Measurements from ENCODE around the gene BACE1-AS.
"Not testable (repeated sequence)": the region's sequence is repeated elsewhere in the genome, so short reads cannot be mapped to it uniquely, and the experiment has no call there.

Gene BACE1-AS

DNA sequence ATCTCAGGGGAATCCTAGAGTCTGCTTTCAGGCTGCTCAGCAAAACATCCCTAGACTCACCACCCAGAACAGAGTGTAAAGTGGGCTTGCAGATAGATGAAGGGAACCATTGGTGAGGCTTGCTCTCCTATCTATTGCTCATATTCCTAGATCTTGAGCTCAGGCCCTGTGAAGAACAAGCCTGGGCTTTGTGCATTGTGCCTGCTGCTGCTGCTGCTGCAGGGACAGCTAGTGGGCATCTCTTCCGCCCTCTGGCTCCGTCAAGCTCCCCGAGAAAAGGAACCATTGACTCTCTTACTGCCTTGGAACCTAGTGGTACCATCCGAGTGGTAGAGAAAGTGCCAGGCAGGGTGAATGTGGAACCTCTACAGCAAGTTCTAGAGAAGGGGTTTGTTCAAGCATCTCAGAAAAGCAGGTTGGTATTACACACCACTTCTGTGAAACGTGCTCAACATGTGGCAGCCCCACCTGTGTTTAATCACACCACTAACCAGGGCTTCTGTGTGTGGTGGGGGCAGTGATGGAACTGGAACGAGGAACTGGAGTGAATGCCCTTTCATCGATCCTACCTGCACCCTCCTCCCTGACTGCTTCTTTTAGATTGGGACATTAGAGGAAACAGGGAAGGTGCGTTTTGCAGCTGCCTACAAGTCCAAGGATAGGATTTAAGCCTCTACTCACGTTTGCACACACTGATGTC lies 4.4 kb downstream of the BACE1-AS start:
- no peak for DNase-seq

DNA sequence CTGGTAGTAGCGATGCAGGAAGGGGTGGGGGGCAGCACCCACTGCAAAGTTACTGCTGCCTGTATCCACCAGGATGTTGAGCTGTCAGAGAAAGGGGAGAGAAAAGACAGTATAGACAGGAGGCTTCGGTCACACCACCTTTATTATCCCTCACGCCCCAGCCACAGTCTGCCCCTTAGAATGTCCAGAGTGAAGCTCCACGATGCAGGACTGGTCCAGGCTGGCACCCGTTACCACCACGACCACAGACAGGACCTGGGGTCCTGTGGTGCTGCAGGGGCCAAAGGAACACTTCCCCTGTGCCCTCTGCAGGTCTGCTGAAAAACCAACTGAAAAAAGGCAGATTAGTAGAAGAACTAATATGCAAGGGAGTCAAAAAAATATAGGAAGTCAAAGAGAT lies 5.7 kb downstream of the BACE1-AS start:
- DNase-seq: no peak

GRCh38 chr11:117298195-117298594 lies 7.0 kb downstream of the BACE1-AS start:
- no peak for DNase-seq

GRCh38 chr11:117299351-117300282 lies 8.5 kb downstream of the BACE1-AS start:
- DNase-seq: no peak

- DNase-seq: peak; percentile 48
Measured at GRCh38 chr11:117300283-117300663, 9.1 kb downstream of the BACE1-AS start.

DNA sequence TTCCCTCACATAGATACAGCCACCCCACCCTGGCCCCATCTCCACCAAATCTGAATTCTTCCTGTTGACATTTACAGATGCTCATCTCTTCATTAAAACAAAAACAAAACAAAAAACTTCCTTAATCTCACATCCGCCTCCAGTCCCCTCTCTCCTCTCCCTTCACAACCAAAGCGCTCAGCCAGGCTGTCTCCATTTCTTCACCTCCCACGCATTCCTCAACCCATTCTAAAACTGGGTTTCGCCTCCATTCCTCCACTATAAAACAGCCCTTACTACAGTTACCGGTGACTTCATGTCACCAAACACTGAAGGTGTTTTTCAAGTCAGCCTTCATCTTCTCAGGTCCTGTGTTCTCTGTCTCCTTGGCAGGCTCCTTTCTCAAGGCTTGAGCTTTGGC lies 9.6 kb downstream of the BACE1-AS start:
- no peak for DNase-seq

GRCh38 chr11:117302228-117302627 lies 11.1 kb downstream of the BACE1-AS start:
- DNase-seq: no peak

GRCh38 chr11:117303101-117303500 lies 12.0 kb downstream of the BACE1-AS start:
- no peak for DNase-seq

GRCh38 chr11:117303646-117304315 lies 12.6 kb downstream of the BACE1-AS start:
- DNase-seq: no peak

- no peak for DNase-seq
Measured at GRCh38 chr11:117305145-117305544, 14.0 kb downstream of the BACE1-AS start.

- no peak for DNase-seq
Measured at GRCh38 chr11:117309310-117309709, 18.2 kb downstream of the BACE1-AS start.

- no peak for DNase-seq
Measured at GRCh38 chr11:117313091-117313490, 21.9 kb downstream of the BACE1-AS start.

GRCh38 chr11:117313828-117314768 lies 23.0 kb downstream of the BACE1-AS start:
- no peak for DNase-seq

GRCh38 chr11:117314840-117315239 lies 23.7 kb downstream of the BACE1-AS start:
- no peak for DNase-seq

DNA sequence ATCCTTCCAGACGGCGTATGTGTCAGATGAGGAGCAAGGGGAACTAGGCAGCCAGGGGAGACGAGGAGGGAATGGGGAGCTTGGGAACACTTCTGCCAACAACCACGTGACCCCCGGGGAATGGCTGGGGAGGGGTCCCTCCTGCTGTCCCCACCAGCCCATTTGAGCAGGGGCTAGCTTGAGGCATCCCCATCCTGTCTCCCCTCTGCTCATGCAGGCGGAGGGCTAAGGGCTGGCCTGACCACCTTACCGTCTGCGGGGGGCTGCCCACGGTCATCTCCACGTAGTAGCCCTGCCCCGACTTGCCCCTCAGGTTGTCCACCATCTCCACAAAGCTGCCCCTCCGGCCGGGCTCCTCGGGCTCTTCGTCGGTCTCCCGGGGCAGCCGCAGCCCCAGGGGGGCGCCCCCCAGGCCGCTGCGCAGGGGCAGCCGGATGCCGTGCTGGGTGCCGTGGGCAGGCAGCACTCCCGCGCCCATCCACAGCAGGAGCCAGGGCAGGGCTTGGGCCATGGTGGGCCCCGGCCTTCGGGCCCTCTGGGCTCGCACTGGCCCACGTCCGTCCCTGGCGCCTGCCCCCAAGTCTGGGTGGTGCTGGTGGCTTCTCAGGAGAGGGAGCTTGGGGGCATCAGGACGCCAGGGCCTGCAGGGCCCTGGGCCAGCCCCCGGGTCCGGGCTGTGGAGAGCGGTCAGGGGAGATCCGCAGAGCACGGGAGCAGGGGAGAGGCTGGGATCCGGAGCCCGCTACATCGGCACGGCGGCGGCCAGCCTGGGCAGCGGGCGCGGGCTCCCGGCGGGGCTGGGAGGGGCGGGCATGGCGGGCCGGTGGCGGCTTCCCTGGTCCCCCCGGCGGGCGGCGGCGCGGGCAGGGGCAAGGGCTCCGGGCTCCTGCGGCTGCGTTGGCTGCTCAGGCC lies 24.4 kb downstream of the BACE1-AS start:
- peak; percentile 36 for DNase-seq

- DNase-seq: peak; percentile 93
Measured at GRCh38 chr11:117316197-117316961, 25.2 kb downstream of the BACE1-AS start, which contains the start of gene BACE1. TSS of gene BACE1 (minus strand) at chr11:117316256. CDS start at chr11:117315795, 461 bp downstream.

- no peak for DNase-seq
Measured at GRCh38 chr11:117318738-117319137, 27.6 kb downstream of the BACE1-AS start.

- no peak for DNase-seq
Measured at GRCh38 chr11:117319214-117319840, 28.2 kb downstream of the BACE1-AS start.

GRCh38 chr11:117327255-117327566 lies 36.1 kb downstream of the BACE1-AS start:
- DNase-seq: not testable (repeated sequence)

All from femur (tissue), 1 donor.